Psoas muscle (tissue), 8 donors: ENCODE data around the gene UBQLN3. TPM values are rescaled to one million over a fixed set of nuclear protein-coding genes. Genes with fewer than 3 reads are reported as not detected.

Source experiments
- ATAC-seq, 4 donors: fragments of 200-7000 bp; cut with Tn5 transposase; one replicate each; pipeline ENCODE4 v1.9.1; 2020; ENCODE audit warnings: moderate library complexity in 3 of 4, mild to moderate bottlenecking in 2 of 4
- DNase-seq, 2 donors: peaks; one replicate each; pipeline ENCODE4 v3.0.0-alpha.2; 2020
- H3K27ac ChIP-seq: fragments of 200-600 bp; one replicate; pipeline ENCODE4 v1.8.0; 2022
- H3K27me3 ChIP-seq, 3 donors: fragments of 200-600 bp in 1 of 3; one replicate each; pipeline versions ENCODE4 v1.6.1 to v1.8.0; 2013 to 2022; ENCODE audit warnings: low read length in 2 of 3, mild to moderate bottlenecking in 2 of 3, moderate library complexity in 1 of 3; ENCODE audit not compliant: insufficient read depth in 3 of 3
- H3K36me3 ChIP-seq, 2 donors: fragments of 200-600 bp in 1 of 2; one replicate each; pipeline versions ENCODE4 v1.6.1 to v1.8.0; 2013 to 2022; ENCODE audit warnings: low read depth in 1 of 2, mild to moderate bottlenecking in 1 of 2, moderate library complexity in 1 of 2; ENCODE audit not compliant: insufficient read depth in 1 of 2
- H3K4me1 ChIP-seq: fragments of 200-600 bp; one replicate; pipeline ENCODE4 v1.8.0; 2022
- H3K4me3 ChIP-seq: fragments of 200-600 bp; one replicate; pipeline ENCODE4 v1.8.0; 2022; ENCODE audit warnings: mild to moderate bottlenecking
- H3K9me3 ChIP-seq: fragments of 200-600 bp; one replicate; pipeline ENCODE4 v1.8.0; 2022
- WGBS, 3 donors: extraction: QIAGEN DNeasy Blood & Tissue Kit; methylation state at CpG; one replicate each; pipeline versions ENCODE4 v1.1.6 to v1.1.7; 2013; 5-methylcytosine and 5-hydroxymethylcytosine counted together
- intact Hi-C, 2 donors: fragments of 100-400 bp; cut with DNase I; formaldehyde crosslinking; loops; one replicate each; pipeline versions ENCODE4 v1.11.0 to v1.14.2; 2022
- long read RNA-seq, 2 donors: library from polyadenylated mRNA; unstranded; transcript quantifications; one replicate each; pipeline ENCODE4 v2.0.0, GENCODE V29; 2021
- polyA plus RNA-seq, 3 donors: library from polyadenylated mRNA; stranded (reverse); fragments of 200-250 nt; gene quantifications; one replicate each; pipeline ENCODE4 v1.2.3, GENCODE V29; 2013
- total RNA-seq, 4 donors: library from RNA; stranded (reverse); fragmentation: NEBNext Ultra II Directional in 2 of 4; extraction: Animal tissue kit (Norgen Biotek cat#: 25700) in 2 of 4; gene quantifications; one replicate each; pipeline versions ENCODE4 v1.2.1 to v1.2.4, GENCODE V29; 2021 to 2023
- TF ChIP-seq, protein P1 (sequence below): fragments of 200-600 bp; IDR thresholded peaks from one replicate; pipeline ENCODE4 v1.8.0; 2022; ENCODE audit warnings: antibody characterized with exemption
- donor health status: healthy with polysubstance abuse.
- donor health status: DM: no; HTN: no; CAD: no; lungs with moderate emphysema.
- donor health status: Bipolar disorder and iron deficiency.
- donor health status: healthy.
- donor health status: DM: yes; HTN: yes; CAD: no.
- donor health status: DM: no; HTN: no; CAD: no.
- donor health status: DM: no; HTN: no; CAD: no.
- donor health status: DM: yes; HTN: yes; CAD: no.

Gene UBQLN3
- total RNA-seq (not detected), polyA plus RNA-seq (not detected)
- long read RNA-seq, donor 1, result 0 reads
- long read RNA-seq, donor 2, result 0 reads

DNA sequence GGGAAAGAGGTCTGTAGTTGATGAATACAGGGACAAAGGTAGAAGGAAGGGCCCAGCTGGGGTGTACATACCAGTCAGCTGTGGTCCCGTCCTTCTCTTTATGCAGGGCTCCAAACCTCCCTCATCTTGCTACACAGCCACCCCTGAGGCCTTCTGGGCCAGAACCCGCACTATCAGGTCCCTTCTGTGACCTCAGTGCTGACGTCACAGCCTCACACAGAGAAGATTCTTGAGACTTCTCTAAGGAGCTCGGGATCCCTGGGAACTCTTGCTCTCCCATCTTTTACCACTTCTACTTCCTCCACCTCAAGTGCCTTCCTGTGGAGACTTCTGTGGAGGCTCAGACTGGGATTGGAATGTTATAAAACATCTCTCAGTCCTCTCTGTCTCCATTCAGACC, at the start of gene UBQLN3:
UBQLN3 (minus strand) TSS at position 155 of the 400 bp plus-strand sequence. CDS start 399 bp downstream, outside the sequence.
- H3K36me3 ChIP-seq, result no peaks in the 10 kb centered on the region
- H3K4me1 ChIP-seq, result no peaks in the 10 kb centered on the region
- intact Hi-C loops, result no loop called here
- ATAC-seq, result no peak
- no peak for DNase-seq
- TF ChIP-seq, protein P1, sequence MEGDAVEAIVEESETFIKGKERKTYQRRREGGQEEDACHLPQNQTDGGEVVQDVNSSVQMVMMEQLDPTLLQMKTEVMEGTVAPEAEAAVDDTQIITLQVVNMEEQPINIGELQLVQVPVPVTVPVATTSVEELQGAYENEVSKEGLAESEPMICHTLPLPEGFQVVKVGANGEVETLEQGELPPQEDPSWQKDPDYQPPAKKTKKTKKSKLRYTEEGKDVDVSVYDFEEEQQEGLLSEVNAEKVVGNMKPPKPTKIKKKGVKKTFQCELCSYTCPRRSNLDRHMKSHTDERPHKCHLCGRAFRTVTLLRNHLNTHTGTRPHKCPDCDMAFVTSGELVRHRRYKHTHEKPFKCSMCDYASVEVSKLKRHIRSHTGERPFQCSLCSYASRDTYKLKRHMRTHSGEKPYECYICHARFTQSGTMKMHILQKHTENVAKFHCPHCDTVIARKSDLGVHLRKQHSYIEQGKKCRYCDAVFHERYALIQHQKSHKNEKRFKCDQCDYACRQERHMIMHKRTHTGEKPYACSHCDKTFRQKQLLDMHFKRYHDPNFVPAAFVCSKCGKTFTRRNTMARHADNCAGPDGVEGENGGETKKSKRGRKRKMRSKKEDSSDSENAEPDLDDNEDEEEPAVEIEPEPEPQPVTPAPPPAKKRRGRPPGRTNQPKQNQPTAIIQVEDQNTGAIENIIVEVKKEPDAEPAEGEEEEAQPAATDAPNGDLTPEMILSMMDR, result no peak
- no peaks in the 10 kb centered on the region for H3K9me3 ChIP-seq
- no peak within 1 kb of the TSS for H3K27ac ChIP-seq
- no peaks in the 10 kb centered on the region for H3K27me3 ChIP-seq
- WGBS, 3 donors, result 71 to 86% (median 77%) methylated on average over 4 of the region's 4 CpGs
- H3K4me3 ChIP-seq, result no peak within 1 kb of the TSS

DNA sequence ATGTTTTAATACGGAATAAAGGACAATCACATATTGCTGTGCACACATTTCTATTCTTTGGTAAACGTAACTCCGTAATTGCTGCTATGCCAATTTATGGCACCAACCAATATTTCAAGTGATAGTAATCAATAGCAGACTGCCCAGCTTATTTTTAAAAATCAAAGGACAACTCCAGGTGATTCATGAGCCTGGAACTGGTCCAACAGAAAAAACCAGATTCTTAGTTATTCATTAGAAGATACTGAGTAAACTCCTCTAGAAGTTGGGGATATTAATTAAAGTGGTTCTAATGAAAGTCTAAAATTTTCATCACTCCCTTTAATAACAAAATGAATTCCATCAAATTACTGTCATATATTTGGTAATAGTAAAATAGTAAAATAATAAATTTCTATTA, 48.0 kb upstream of the UBQLN3 start:
- Histone ChIP-seq H3K36me3 (no peaks in the 10 kb centered on the region), H3K4me3 (no peak overlapping the region), H3K9me3 (no peaks in the 10 kb centered on the region), H3K4me1 (no peaks in the 10 kb centered on the region), H3K27ac (no peak overlapping the region), H3K27me3 (no peaks in the 10 kb centered on the region)
- intact Hi-C loops, result no loop called here
- DNase-seq, result no peak
- TF ChIP-seq, protein P1, result no peak
- 32 to 62% (median 57%) methylated on average over 3 of the region's 3 CpGs for WGBS, 3 donors
- no peak for ATAC-seq

DNA sequence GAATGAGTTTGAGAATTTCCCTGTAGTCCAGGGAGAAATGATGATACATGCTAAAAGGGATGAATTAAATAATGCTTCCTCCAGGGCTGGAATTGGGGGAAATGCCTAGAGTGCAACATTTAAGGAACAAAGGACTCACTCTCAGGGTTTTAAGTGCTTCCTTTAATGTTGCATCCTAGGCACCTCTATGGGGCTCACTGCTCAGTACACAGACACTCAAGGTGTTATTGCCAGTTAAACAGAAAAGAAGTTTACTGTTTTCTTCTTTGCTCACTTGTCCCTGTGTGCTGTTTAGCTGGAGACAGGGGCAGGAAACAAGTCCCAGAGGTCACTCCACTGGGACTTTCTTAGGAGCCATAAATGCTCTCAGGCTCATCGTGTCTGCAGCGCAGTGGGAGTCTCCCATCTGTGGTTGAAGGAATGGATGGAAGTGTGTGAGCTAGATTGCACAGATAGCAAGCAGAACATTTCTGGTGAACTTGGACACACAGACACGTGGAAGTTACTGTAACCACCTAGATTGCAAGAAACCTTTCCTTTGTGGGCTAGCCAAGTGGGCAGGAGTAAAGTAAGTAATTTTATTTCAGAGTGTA, 46.9 kb upstream of the UBQLN3 start:
- H3K4me3 ChIP-seq, result no peak overlapping the region
- H3K36me3 ChIP-seq, result no peaks in the 10 kb centered on the region
- DNase-seq (no peak), ATAC-seq (no peak)
- TF ChIP-seq, protein P1, result no peak
- 33 to 38% (median 37%) methylated on average over 3 of the region's 3 CpGs for WGBS, 3 donors
- H3K4me1 ChIP-seq, result no peaks in the 10 kb centered on the region
- H3K9me3 ChIP-seq, result no peaks in the 10 kb centered on the region
- peaks cover 0 to 3% (median 0%) of the 10 kb centered on the region in 3 donors for H3K27me3 ChIP-seq
- H3K27ac ChIP-seq, result no peak overlapping the region
- intact Hi-C loops, result no loop called here

DNA sequence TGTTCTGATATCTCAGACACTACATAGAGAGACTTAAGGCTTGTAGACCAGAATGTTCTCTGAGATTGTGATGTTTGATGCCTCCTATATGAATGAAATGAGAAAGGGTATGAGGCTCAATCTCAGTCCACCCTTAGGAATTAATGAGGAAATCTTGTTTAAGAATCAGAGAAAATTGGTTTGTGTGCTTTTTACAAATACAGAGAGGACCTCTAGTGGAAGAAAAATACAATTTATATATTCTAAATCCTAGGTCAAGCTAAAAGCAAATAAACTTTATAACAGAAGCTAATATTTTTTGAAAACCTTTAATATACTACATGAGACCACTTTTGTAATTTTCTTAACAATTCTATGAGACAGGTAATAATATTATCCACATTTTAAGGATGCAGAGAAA, 43.6 kb upstream of the UBQLN3 start:
- TF ChIP-seq, protein P1, result no peak
- ATAC-seq, result no peak
- Histone ChIP-seq H3K4me3 (no peak overlapping the region), H3K9me3 (no peaks in the 10 kb centered on the region), H3K4me1 (no peaks in the 10 kb centered on the region), H3K27ac (no peak overlapping the region), H3K36me3 (no peaks in the 10 kb centered on the region), H3K27me3 (peaks cover 0 to 3% (median 0%) of the 10 kb centered on the region in 3 donors)
- no peak for DNase-seq
- intact Hi-C loops, result no loop called here
